Effector memory CD8-positive, alpha-beta T cell (primary cell): ENCODE results near the gene GNL3.
A peak's percentile ranks its signal among the peaks of the same experiment; 100 is the strongest.
"Not testable (repeated sequence)": the region's sequence is repeated elsewhere in the genome, so short reads cannot be mapped to it uniquely, and the experiment has no call there.

Experiments
- ATAC-seq: fragments of 150-1000 bp; cut with Tn5 transposase; replicated peaks from 2 replicates; pipeline ENCODE4 v1.10.0; 2021; ENCODE audit warnings: mild to moderate bottlenecking, moderate library complexity
- DNase-seq, 3 experiments: peaks; one replicate each; pipeline ENCODE4 v3.0.0; 2021
- H3K27ac Mint-ChIP-seq, 2 donors: one replicate each; pipeline ENCODE4 v1.8.0; 2022; ENCODE audit warnings: mild to moderate bottlenecking in 2 of 2, mixed read lengths in 2 of 2, moderate library complexity in 2 of 2
- H3K27me3 Mint-ChIP-seq, 2 donors: one replicate each; pipeline ENCODE4 v1.8.0; 2022; ENCODE audit warnings: mixed read lengths in 2 of 2
- H3K36me3 Mint-ChIP-seq: one replicate; pipeline ENCODE4 v1.8.0; 2022; ENCODE audit warnings: mild to moderate bottlenecking, moderate library complexity, mixed read lengths; ENCODE audit not compliant: insufficient read depth
- H3K4me1 Mint-ChIP-seq, 2 donors: one replicate each; pipeline ENCODE4 v1.8.0; 2022; ENCODE audit warnings: low read depth in 2 of 2, mixed read lengths in 2 of 2
- H3K4me3 Mint-ChIP-seq, 2 donors: one replicate each; pipeline ENCODE4 v1.8.0; 2022; ENCODE audit warnings: mild to moderate bottlenecking in 2 of 2, mixed read lengths in 2 of 2, moderate library complexity in 2 of 2
- H3K9me3 Mint-ChIP-seq, 2 donors: one replicate each; pipeline ENCODE4 v1.8.0; 2022; ENCODE audit warnings: mixed read lengths in 2 of 2
- total RNA-seq, 9 experiments: gene quantifications; one replicate each; lab custom pipeline; 2026; lab: John Stamatoyannopoulos, UW

GNL3 gene
- total RNA-seq = 88.5 to 478 (median 126) reads per million in 9 experiments

DNA sequence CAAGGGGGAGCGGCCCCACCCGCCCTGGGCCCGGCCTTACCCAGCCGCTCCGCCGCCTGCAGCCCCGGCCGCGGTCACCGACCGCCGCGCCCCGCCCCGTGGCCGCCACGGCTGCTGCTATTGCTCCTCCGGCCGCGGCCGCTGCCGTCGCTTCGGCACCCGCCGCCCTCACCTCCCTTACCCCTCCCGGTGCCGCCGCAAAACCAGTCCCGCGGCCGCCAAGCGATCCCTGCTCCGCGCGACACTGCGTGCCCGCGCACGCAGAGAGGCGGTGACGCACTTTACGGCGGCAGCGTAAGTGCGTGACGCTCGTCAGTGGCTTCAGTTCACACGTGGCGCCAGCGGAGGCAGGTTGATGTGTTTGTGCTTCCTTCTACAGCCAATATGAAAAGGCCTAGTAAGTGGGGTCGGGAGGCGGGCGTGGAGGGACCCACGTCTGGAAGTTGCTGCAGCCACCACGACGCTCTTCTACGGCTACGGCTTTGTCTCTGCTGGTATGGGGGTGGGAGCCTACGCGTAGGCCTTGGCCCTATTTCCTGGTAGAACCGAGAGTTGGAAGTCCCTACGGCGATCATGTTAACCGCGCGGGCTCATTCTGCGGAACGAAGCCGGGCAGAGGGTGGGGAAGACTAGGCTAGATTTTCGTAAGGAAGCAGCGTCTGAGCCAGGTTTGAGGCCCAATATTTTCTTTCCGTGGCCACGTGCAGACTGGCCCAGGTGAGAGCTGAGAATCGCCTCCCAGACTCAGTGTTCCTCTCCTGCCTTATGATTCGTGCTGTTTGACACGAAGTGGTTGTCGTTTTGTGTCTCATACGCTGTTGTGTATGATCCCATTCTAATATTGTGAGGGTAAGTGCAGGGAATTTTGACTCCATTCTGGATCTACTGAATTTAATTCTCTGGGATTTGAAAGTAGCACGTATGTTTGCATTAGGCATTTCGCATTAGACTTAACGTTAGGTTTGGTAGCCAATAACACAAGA is at the start of gene GNL3, which contains the start of gene PBRM1:
Gene GNL3 (plus strand): TSS at position 324 of the 983 bp plus-strand sequence. CDS start 61 bp downstream, at position 385.
Gene PBRM1 (minus strand): TSS at position 205 of the 983 bp plus-strand sequence.
- DNase-seq (peak; percentile 87 to 90 (median 87)), ATAC-seq (peak; percentile 82)
- Mint-ChIP-seq H3K9me3 (no peaks in the 10 kb centered on the region), H3K27me3 (no peaks in the 10 kb centered on the region), H3K4me1 (peaks cover 19 to 34% of the 10 kb centered on the region in 2 donors), H3K27ac (peak within 1 kb of the TSS; percentile 98 to 99), H3K36me3 (peaks cover 54% of the 10 kb centered on the region), H3K4me3 (peak within 1 kb of the TSS; percentile 95 to 96)

DNA sequence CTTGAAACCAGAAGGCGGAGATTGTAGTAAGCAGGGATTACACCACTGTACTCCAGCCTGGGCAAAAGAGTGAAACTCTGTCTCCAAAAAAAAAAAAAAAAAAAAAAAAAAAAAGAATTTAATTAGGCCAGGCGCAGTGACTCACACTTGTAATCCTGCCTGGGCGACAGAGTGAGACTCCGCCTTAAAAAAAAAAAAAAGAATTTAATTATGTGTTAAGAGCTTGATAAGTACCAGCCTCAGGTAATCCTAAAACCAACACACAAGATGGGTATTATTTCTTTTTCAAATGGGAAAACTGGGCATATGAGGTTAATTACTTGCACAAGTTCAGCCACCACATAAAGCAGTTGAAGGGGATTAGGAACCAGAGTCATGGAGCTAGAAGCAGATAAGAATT is 49.2 kb upstream of the GNL3 start:
- H3K36me3 Mint-ChIP-seq = peaks cover 85% of the 10 kb centered on the region
- no peak overlapping the region for H3K4me3 Mint-ChIP-seq
- no peaks in the 10 kb centered on the region for H3K9me3 Mint-ChIP-seq
- no peak for DNase-seq
- no peaks in the 10 kb centered on the region for H3K4me1 Mint-ChIP-seq
- H3K27ac Mint-ChIP-seq = no peak overlapping the region
- ATAC-seq = peak; percentile 31
- H3K27me3 Mint-ChIP-seq = no peaks in the 10 kb centered on the region

DNA sequence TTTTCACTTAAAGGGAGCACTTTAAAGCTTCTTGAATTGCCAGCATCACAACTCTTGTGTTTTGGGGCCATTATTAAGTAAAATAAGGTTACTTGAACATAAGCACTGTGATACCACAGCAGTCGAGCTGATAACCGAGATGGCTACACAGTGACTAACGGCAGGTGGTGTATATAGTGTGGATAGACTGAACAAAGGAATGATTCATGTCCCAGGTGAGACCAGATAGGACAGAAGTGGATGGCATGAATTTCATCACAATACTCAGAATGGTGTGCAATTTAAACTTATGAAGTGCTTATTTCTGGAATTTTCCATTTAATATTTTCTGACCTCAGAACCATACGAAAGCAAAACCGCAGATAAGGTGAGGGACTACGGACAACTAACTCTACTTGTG is 40.3 kb upstream of the GNL3 start:
- peaks cover 0 to 3% of the 10 kb centered on the region in 2 donors for H3K4me1 Mint-ChIP-seq
- H3K4me3 Mint-ChIP-seq = no peak overlapping the region
- peaks cover 79% of the 10 kb centered on the region for H3K36me3 Mint-ChIP-seq
- ATAC-seq = no peak
- H3K9me3 Mint-ChIP-seq = no peaks in the 10 kb centered on the region
- no peaks in the 10 kb centered on the region for H3K27me3 Mint-ChIP-seq
- DNase-seq = no peak
- H3K27ac Mint-ChIP-seq = no peak overlapping the region

GRCh38 chr3:52649461-52650210 is 36.2 kb upstream of the GNL3 start:
- Mint-ChIP-seq H3K27ac (peak overlapping the region; percentile 53 to 55), H3K9me3 (no peaks in the 10 kb centered on the region), H3K4me1 (peaks cover 0 to 3% of the 10 kb centered on the region in 2 donors), H3K36me3 (peaks cover 74% of the 10 kb centered on the region), H3K27me3 (no peaks in the 10 kb centered on the region), H3K4me3 (no peak overlapping the region)
- ATAC-seq = no peak
- DNase-seq = no peak

GRCh38 chr3:52650439-52650838 is 35.4 kb upstream of the GNL3 start:
- H3K4me3 Mint-ChIP-seq = no peak overlapping the region
- no peaks in the 10 kb centered on the region for H3K9me3 Mint-ChIP-seq
- DNase-seq (no peak), ATAC-seq (no peak)
- peaks cover 68% of the 10 kb centered on the region for H3K36me3 Mint-ChIP-seq
- H3K27me3 Mint-ChIP-seq = no peaks in the 10 kb centered on the region
- peaks cover 0 to 3% of the 10 kb centered on the region in 2 donors for H3K4me1 Mint-ChIP-seq
- peak overlapping the region; percentile 53 to 55 for H3K27ac Mint-ChIP-seq

- H3K27ac Mint-ChIP-seq = no peak overlapping the region
- no peak for DNase-seq
- peaks cover 0 to 3% of the 10 kb centered on the region in 2 donors for H3K4me1 Mint-ChIP-seq
- H3K36me3 Mint-ChIP-seq = peaks cover 76% of the 10 kb centered on the region
- no peaks in the 10 kb centered on the region for H3K27me3 Mint-ChIP-seq
- H3K9me3 Mint-ChIP-seq = no peaks in the 10 kb centered on the region
- no peak overlapping the region for H3K4me3 Mint-ChIP-seq
- no peak for ATAC-seq
These were observed 34.2 kb upstream of the GNL3 start for GRCh38 chr3:52651592-52651991.

DNA sequence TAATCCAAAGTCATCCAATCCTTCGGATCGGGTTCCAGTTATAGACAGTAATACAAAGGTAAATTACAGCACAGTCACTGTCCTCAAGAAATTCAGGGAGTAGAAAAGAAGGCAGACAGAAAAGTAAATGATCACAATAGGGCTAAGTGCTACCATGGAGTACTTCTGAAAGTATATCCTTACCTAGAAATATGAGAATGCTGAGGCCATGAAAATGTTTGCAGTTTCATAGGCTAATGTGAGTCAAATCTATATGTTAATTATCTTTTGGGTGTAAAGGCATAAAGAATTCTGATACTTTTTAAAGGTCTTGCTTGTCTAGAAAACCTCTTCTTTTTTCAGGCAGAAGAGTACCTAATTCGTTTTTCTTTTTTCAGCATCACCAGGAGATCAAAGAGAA is 29.9 kb upstream of the GNL3 start:
- DNase-seq (no peak), ATAC-seq (no peak)
- Mint-ChIP-seq H3K27me3 (no peaks in the 10 kb centered on the region), H3K4me3 (no peak overlapping the region), H3K9me3 (no peaks in the 10 kb centered on the region), H3K36me3 (peaks cover 76% of the 10 kb centered on the region), H3K27ac (peak overlapping the region in 1 of 2 donors; percentile 52), H3K4me1 (no peaks in the 10 kb centered on the region)

- no peak for DNase-seq
- peaks cover 60% of the 10 kb centered on the region for H3K36me3 Mint-ChIP-seq
- peaks cover 2 to 7% of the 10 kb centered on the region in 2 donors for H3K4me1 Mint-ChIP-seq
- no peaks in the 10 kb centered on the region for H3K9me3 Mint-ChIP-seq
- no peak for ATAC-seq
- H3K27ac Mint-ChIP-seq = no peak overlapping the region
- H3K27me3 Mint-ChIP-seq = no peaks in the 10 kb centered on the region
- no peak overlapping the region for H3K4me3 Mint-ChIP-seq
These were observed 25.8 kb upstream of the GNL3 start for GRCh38 chr3:52660046-52660445.

GRCh38 chr3:52663098-52663497 is 22.7 kb upstream of the GNL3 start:
- ATAC-seq = no peak
- DNase-seq = no peak

GRCh38 chr3:52670621-52671521 is 15.0 kb upstream of the GNL3 start:
- Mint-ChIP-seq H3K9me3 (no peaks in the 10 kb centered on the region), H3K36me3 (peaks cover 70% of the 10 kb centered on the region), H3K4me1 (peaks cover 22 to 29% of the 10 kb centered on the region in 2 donors), H3K27me3 (no peaks in the 10 kb centered on the region), H3K4me3 (peak overlapping the region; percentile 48 to 54), H3K27ac (peak overlapping the region; percentile 79 to 83)
- peak; percentile 87 for ATAC-seq
- DNase-seq = peak in 1 of 3 experiments; percentile 4

More at GRCh38 chr3:52663098-52663497, 22.7 kb upstream of the GNL3 start:
- no peak overlapping the region for H3K4me3 Mint-ChIP-seq
- H3K27me3 Mint-ChIP-seq = no peaks in the 10 kb centered on the region
- peak overlapping the region in 1 of 2 donors; percentile 74 for H3K27ac Mint-ChIP-seq
- H3K9me3 Mint-ChIP-seq = no peaks in the 10 kb centered on the region
- H3K36me3 Mint-ChIP-seq = peaks cover 70% of the 10 kb centered on the region
- H3K4me1 Mint-ChIP-seq = peaks cover 2 to 7% of the 10 kb centered on the region in 2 donors

- Mint-ChIP-seq H3K4me3 (peak overlapping the region in 1 of 2 donors; percentile 54), H3K9me3 (no peaks in the 10 kb centered on the region)
These were observed 14.2 kb upstream of the GNL3 start for GRCh38 chr3:52671676-52672075.

DNA sequence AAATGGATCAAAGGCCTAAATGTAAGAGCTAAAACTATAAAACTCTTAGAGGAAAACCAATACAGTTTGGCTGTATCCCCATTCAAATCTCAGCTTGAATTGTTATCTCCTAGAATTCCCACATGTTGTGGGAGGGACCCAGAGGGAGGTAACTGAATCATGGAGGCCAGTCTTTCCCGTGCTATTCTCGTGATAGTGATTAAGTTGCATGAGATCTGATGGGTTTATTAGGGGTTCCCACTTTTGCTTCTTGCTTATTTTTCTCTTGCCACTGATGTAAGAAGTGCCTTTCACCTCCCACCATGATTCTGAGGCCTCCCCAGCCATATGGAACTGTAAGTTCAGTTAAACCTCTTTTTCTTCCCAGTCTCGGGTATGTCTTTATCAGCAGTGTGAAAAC is 9.6 kb upstream of the GNL3 start:
- H3K27ac Mint-ChIP-seq, H3K9me3 Mint-ChIP-seq, ATAC-seq, H3K4me3 Mint-ChIP-seq, DNase-seq, H3K27me3 Mint-ChIP-seq: not testable (repeated sequence)
- Mint-ChIP-seq H3K36me3 (peaks cover 77% of the 10 kb centered on the region), H3K4me1 (peaks cover 18 to 26% of the 10 kb centered on the region in 2 donors)

More at GRCh38 chr3:52671676-52672075, 14.2 kb upstream of the GNL3 start:
- Mint-ChIP-seq H3K4me1 (peaks cover 23 to 29% of the 10 kb centered on the region in 2 donors), H3K27ac (peak overlapping the region; percentile 79 to 83), H3K27me3 (no peaks in the 10 kb centered on the region), H3K36me3 (peaks cover 70% of the 10 kb centered on the region)
- no peak for DNase-seq
- ATAC-seq = no peak
